Mesendoderm (in vitro differentiated cells): ENCODE measurements around the gene ANKRD27.

Experiments
- DNase-seq: peaks from one replicate; pipeline ENCODE4 v3.0.0; 2013
- H2AK5ac ChIP-seq: 2 replicates; pipeline ENCODE4 v1.6.1; 2013; ENCODE audit warnings: low read length, inconsistent platforms
- H2BK120ac ChIP-seq: 2 replicates; pipeline ENCODE4 v1.6.1; 2013; ENCODE audit warnings: low read depth, mild to moderate bottlenecking, low read length, moderate library complexity, mixed read lengths
- H2BK15ac ChIP-seq: replicated peaks from 2 replicates; pipeline ENCODE4 v1.6.1; 2013; ENCODE audit warnings: low read depth, mild to moderate bottlenecking, moderate library complexity
- H2BK5ac ChIP-seq: 2 replicates; pipeline ENCODE4 v1.6.1; 2013; ENCODE audit warnings: low read length, inconsistent platforms
- H3K18ac ChIP-seq: 2 replicates; pipeline ENCODE4 v1.6.1; 2013; ENCODE audit warnings: mild to moderate bottlenecking, low read length, mixed read lengths
- H3K23ac ChIP-seq: one replicate; pipeline ENCODE4 v1.6.1; 2013; ENCODE audit warnings: low read length
- H3K27ac ChIP-seq: 2 replicates; pipeline ENCODE4 v1.5.1; 2013; ENCODE audit warnings: low read depth, mild to moderate bottlenecking, inconsistent platforms, low read length, moderate library complexity
- H3K27me3 ChIP-seq: 2 replicates; pipeline ENCODE4 v1.6.1; 2013; ENCODE audit warnings: low read length, control low read depth, mild to moderate bottlenecking, inconsistent platforms; ENCODE audit not compliant: insufficient read depth, poor library complexity
- H3K36me3 ChIP-seq: 2 replicates; pipeline ENCODE4 v1.6.1; 2013; ENCODE audit warnings: low read length, inconsistent platforms; ENCODE audit not compliant: control insufficient read depth, insufficient read depth
- H3K4ac ChIP-seq: one replicate; pipeline ENCODE4 v1.6.1; 2013; ENCODE audit warnings: low read depth, mild to moderate bottlenecking, low read length, moderate library complexity
- H3K4me1 ChIP-seq: 2 replicates; pipeline ENCODE4 v1.6.1; 2013; ENCODE audit warnings: low read depth, low read length, inconsistent platforms; ENCODE audit not compliant: control insufficient read depth
- H3K4me2 ChIP-seq: 2 replicates; pipeline ENCODE4 v1.6.1; 2013; ENCODE audit warnings: low read length
- H3K4me3 ChIP-seq: 2 replicates; pipeline ENCODE4 v1.5.1; 2013; ENCODE audit warnings: mild to moderate bottlenecking, low read length
- H3K56ac ChIP-seq: one replicate; pipeline ENCODE4 v1.6.1; 2013; ENCODE audit warnings: low read length
- H3K79me1 ChIP-seq: 2 replicates; pipeline ENCODE4 v1.6.1; 2013; ENCODE audit warnings: low read length, inconsistent platforms
- H3K79me2 ChIP-seq: 2 replicates; pipeline ENCODE4 v1.6.1; 2013; ENCODE audit warnings: mild to moderate bottlenecking, low read length; ENCODE audit not compliant: control insufficient read depth, insufficient read depth
- H3K9ac ChIP-seq: 2 replicates; pipeline ENCODE4 v1.6.1; 2013; ENCODE audit warnings: low read length, inconsistent platforms
- H4K5ac ChIP-seq: one replicate; pipeline ENCODE4 v1.6.1; 2013; ENCODE audit warnings: low read length
- H4K8ac ChIP-seq: one replicate; pipeline ENCODE4 v1.6.1; 2013; ENCODE audit warnings: low read depth, mild to moderate bottlenecking, control low read depth, low read length, moderate library complexity
- WGBS: extraction: QIAGEN DNeasy Blood & Tissue Kit; methylation state at CpG from one replicate; pipeline ENCODE4 v1.1.7; 2013; ENCODE audit warnings: low lambda C conversion rate, missing lambda C conversion rate; ENCODE audit not compliant: insufficient coverage; ENCODE audit errors: extremely low coverage; 5-methylcytosine and 5-hydroxymethylcytosine counted together

ANKRD27 gene

DNA sequence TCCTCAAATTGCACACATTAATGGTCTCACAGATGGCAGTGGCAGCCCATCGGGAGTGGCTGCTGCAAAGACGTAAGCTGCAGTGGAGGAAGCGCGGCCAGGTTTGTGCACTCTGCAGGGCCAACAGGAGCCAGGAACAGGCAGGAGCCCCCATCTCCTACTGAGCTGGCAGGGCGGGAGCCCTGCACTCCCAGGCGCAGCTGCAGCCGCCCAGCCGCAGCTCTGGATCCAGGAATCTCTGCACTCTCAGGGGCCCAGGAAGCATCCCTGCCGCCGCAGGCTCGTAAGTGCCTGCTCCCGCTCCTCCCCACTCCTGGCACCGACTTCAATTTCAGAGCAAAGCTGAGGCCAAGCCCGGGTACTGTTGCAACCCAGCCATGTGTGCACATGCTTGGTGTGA is 37.5 kb downstream of the ANKRD27 start:
- no peaks in the 10 kb centered on the region for H3K27me3 ChIP-seq
- H3K9ac ChIP-seq: no peak overlapping the region
- H2AK5ac ChIP-seq: no peak overlapping the region
- H4K5ac ChIP-seq: no peak overlapping the region
- no peak for DNase-seq
- no peak overlapping the region for H3K4ac ChIP-seq
- no peaks in the 10 kb centered on the region for H3K79me2 ChIP-seq
- no peak overlapping the region for H3K18ac ChIP-seq
- no peak overlapping the region for H2BK120ac ChIP-seq
- H3K4me1 ChIP-seq: no peaks in the 10 kb centered on the region
- H3K56ac ChIP-seq: no peak overlapping the region
- H3K23ac ChIP-seq: no peak overlapping the region
- H3K4me2 ChIP-seq: no peak overlapping the region
- no peak overlapping the region for H3K4me3 ChIP-seq
- H2BK5ac ChIP-seq: no peak overlapping the region
- no CpG with 5 or more reads among the region's 14 CpGs for WGBS
- no peak overlapping the region for H3K27ac ChIP-seq
- H3K36me3 ChIP-seq: peaks cover 9% of the 10 kb centered on the region
- no peaks in the 10 kb centered on the region for H3K79me1 ChIP-seq
- H2BK15ac ChIP-seq: no peak overlapping the region
- H4K8ac ChIP-seq: no peak overlapping the region

DNA sequence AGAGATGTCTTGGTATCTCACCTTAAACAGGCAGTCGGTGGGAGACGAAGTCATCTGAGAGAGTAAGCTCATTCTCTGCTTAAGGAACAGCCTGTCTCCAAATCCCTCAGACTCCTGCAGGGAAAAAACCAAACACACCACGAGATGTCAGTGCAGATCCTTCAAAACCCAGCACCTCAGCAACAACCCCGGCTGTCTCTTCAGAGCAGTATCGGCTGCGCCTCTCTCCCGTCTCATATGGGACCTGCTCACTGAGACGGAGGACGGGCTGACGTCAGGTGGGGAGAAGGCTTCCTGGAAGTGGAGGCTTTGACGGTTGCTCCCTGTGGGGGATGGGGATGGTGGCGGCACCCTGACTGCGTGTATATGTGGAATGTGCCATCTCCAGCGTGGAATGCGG is 43.6 kb downstream of the ANKRD27 start:
- no CpG with 5 or more reads among the region's 15 CpGs for WGBS
- no peak overlapping the region for H2AK5ac ChIP-seq
- no peak overlapping the region for H4K5ac ChIP-seq
- H3K79me1 ChIP-seq: no peaks in the 10 kb centered on the region
- no peak for DNase-seq
- no peak overlapping the region for H2BK120ac ChIP-seq
- no peak overlapping the region for H3K4ac ChIP-seq
- H3K56ac ChIP-seq: no peak overlapping the region
- H2BK15ac ChIP-seq: no peak overlapping the region
- H3K79me2 ChIP-seq: no peaks in the 10 kb centered on the region
- H3K27ac ChIP-seq: no peak overlapping the region
- peaks cover 7% of the 10 kb centered on the region for H3K36me3 ChIP-seq
- H3K23ac ChIP-seq: no peak overlapping the region
- H3K4me3 ChIP-seq: no peak overlapping the region
- H3K9ac ChIP-seq: no peak overlapping the region
- H4K8ac ChIP-seq: no peak overlapping the region
- H3K4me2 ChIP-seq: no peak overlapping the region
- H2BK5ac ChIP-seq: no peak overlapping the region
- H3K18ac ChIP-seq: no peak overlapping the region
- no peaks in the 10 kb centered on the region for H3K4me1 ChIP-seq
- no peaks in the 10 kb centered on the region for H3K27me3 ChIP-seq

DNA sequence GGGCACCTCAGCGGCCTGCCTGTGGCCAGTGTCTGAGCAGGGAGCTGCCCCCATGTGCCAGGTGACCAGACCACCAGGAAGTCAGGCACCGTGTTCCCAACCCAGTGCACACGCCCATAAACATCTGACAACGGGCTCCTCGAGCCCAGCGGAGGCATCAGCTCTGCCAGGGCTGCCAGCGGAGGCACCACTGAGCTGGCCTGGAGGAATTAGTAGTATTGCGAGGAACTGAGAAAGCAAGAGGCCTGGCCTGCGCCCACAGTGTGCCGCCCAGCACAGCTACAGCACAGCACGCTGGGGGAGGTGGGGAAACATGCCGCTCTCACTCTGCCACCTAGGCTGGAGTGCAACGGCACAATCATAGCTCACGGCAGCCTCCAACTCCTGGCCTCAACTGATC is 44.6 kb downstream of the ANKRD27 start:
- H3K4me1 ChIP-seq: no peaks in the 10 kb centered on the region
- DNase-seq: peak; percentile 4
- no peak overlapping the region for H3K4me3 ChIP-seq
- H3K4me2 ChIP-seq: no peak overlapping the region
- no peaks in the 10 kb centered on the region for H3K79me1 ChIP-seq
- H3K27me3 ChIP-seq: no peaks in the 10 kb centered on the region
- no peak overlapping the region for H2BK15ac ChIP-seq
- H3K18ac ChIP-seq: no peak overlapping the region
- H2BK5ac ChIP-seq: no peak overlapping the region
- H3K27ac ChIP-seq: no peak overlapping the region
- peaks cover 4% of the 10 kb centered on the region for H3K36me3 ChIP-seq
- no CpG with 5 or more reads among the region's 14 CpGs for WGBS
- H2AK5ac ChIP-seq: no peak overlapping the region
- H4K8ac ChIP-seq: no peak overlapping the region
- no peak overlapping the region for H2BK120ac ChIP-seq
- no peak overlapping the region for H3K56ac ChIP-seq
- no peak overlapping the region for H3K4ac ChIP-seq
- H4K5ac ChIP-seq: no peak overlapping the region
- H3K23ac ChIP-seq: no peak overlapping the region
- H3K9ac ChIP-seq: no peak overlapping the region
- H3K79me2 ChIP-seq: no peaks in the 10 kb centered on the region

DNA sequence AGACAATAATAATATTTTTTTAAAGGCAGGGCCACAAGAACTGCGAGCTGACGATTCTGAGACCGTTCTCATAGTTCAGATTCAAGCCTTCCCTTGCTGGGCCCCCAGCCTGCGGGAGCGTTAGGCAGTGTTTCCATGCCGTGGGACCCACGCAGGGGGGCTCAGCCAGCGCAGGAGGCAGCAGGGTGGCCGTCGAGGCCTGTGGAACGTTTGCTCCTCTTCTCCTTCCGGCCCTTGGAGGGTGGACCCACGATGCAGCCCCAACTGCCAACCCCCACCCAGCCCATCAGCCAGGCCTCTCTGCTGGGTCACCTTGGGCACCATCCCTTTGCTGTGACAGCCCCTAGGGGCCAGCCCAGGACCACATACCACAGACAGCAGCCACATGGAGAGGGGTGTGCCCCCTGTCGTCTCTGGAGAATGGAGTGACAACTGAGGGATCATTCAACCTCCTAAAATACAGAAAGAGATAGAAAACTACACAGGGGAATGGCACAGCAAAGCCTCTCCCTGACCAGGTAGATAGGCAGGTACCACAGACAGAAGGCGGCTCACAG is 47.2 kb downstream of the ANKRD27 start:
- Histone ChIP-seq H3K23ac (no peak overlapping the region), H3K18ac (no peak overlapping the region), H3K79me2 (no peaks in the 10 kb centered on the region), H4K8ac (no peak overlapping the region), H4K5ac (no peak overlapping the region), H3K36me3 (peaks cover 4% of the 10 kb centered on the region), H3K9ac (no peak overlapping the region), H3K27me3 (no peaks in the 10 kb centered on the region), H3K79me1 (no peaks in the 10 kb centered on the region), H3K4me1 (no peaks in the 10 kb centered on the region), H2BK15ac (no peak overlapping the region), H3K27ac (no peak overlapping the region), H3K56ac (no peak overlapping the region), H3K4me3 (no peak overlapping the region), H3K4me2 (no peak overlapping the region), H2BK120ac (no peak overlapping the region), H2AK5ac (no peak overlapping the region), H2BK5ac (no peak overlapping the region), H3K4ac (no peak overlapping the region)
- WGBS: no CpG with 5 or more reads among the region's 15 CpGs
- no peak for DNase-seq

DNA sequence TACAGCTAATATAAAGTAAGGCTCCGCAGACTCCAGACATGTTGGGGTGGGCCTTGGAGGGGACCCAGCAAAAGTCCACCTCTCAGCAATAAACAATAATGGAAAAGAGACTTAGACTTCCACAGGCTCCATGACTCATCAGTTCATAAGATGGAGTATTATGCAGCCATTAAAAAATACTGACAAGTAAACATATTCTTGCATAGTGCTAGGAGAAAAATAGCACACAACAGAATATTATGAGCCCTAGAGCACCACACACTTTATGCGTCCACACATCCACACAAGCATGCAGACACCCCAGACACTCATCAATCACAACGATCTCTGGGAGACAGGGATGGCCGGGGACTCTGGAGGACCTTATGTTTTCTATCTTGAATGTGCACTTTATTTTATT is 48.0 kb downstream of the ANKRD27 start:
- Histone ChIP-seq H3K9ac (no peak overlapping the region), H3K79me2 (no peaks in the 10 kb centered on the region), H3K4me3 (no peak overlapping the region), H3K56ac (no peak overlapping the region), H3K4me1 (no peaks in the 10 kb centered on the region), H4K5ac (no peak overlapping the region), H2BK120ac (no peak overlapping the region), H3K36me3 (peaks cover 5% of the 10 kb centered on the region), H3K23ac (no peak overlapping the region), H4K8ac (no peak overlapping the region), H3K27ac (no peak overlapping the region), H3K79me1 (no peaks in the 10 kb centered on the region), H2BK15ac (no peak overlapping the region), H2BK5ac (no peak overlapping the region), H2AK5ac (no peak overlapping the region), H3K18ac (no peak overlapping the region), H3K4ac (no peak overlapping the region), H3K4me2 (no peak overlapping the region), H3K27me3 (no peaks in the 10 kb centered on the region)
- no peak for DNase-seq
- WGBS: no CpG with 5 or more reads among the region's 4 CpGs

DNA sequence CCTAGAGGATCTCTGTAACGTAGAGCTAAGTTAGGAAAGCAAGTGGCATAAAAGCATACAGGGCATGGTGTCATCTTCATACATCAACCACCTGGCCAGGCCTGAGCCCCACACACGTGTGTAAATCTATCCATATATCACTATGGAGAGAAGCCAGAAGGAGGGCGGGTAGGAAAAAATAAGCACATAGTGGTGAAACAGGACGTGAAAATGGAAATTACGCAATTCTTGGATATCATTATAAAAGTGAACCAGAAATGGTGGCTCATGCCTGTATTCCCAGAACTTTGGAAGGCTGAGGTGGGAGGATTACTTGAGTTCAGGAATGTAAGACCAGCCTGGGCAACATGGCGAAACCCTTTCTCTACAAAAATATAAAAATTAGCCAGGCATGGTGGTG is 50.6 kb downstream of the ANKRD27 start:
- H3K4me3 ChIP-seq: no peak overlapping the region
- H2BK5ac ChIP-seq: no peak overlapping the region
- H3K27me3 ChIP-seq: no peaks in the 10 kb centered on the region
- no peak overlapping the region for H2BK15ac ChIP-seq
- H2BK120ac ChIP-seq: no peak overlapping the region
- WGBS: no CpG with 5 or more reads among the region's 6 CpGs
- H3K79me1 ChIP-seq: no peaks in the 10 kb centered on the region
- no peak overlapping the region for H3K23ac ChIP-seq
- no peaks in the 10 kb centered on the region for H3K4me1 ChIP-seq
- no peak overlapping the region for H3K27ac ChIP-seq
- H4K8ac ChIP-seq: no peak overlapping the region
- H4K5ac ChIP-seq: no peak overlapping the region
- H3K36me3 ChIP-seq: peaks cover 3% of the 10 kb centered on the region
- DNase-seq: no peak
- no peak overlapping the region for H3K9ac ChIP-seq
- H3K18ac ChIP-seq: no peak overlapping the region
- H3K4me2 ChIP-seq: no peak overlapping the region
- no peaks in the 10 kb centered on the region for H3K79me2 ChIP-seq
- H2AK5ac ChIP-seq: no peak overlapping the region
- no peak overlapping the region for H3K56ac ChIP-seq
- H3K4ac ChIP-seq: no peak overlapping the region
